ENCODE measurements around the gene BMPR1B. TPM values are rescaled to one million over a fixed set of nuclear protein-coding genes. Genes with fewer than 3 reads are reported as not detected.
"Not testable (repeated sequence)": the region's sequence is repeated elsewhere in the genome, so short reads cannot be mapped to it uniquely, and the experiment has no call there.

The BMPR1B gene
- total RNA-seq, 1 donor from 2014 or later, result 9.3 TPM

GRCh38 chr4:95165926-95166524 is 408.3 kb downstream of the BMPR1B start:
- DNase-seq (ENCODE audit: extremely low spot score, unreplicated experiment), result no peak
- H3K36me3 Mint-ChIP-seq, result peaks cover 29% of the 10 kb centered on the region

GRCh38 chr4:95167805-95168204 is 410.1 kb downstream of the BMPR1B start:
- Mint-ChIP-seq H3K27me3 (peaks cover 12% of the 10 kb centered on the region), H3K27ac (no peak overlapping the region), H3K4me3 (no peak overlapping the region), H3K4me1 (ENCODE audit: unreplicated experiment) (peaks cover 8% of the 10 kb centered on the region), H3K36me3 (peaks cover 28% of the 10 kb centered on the region), H3K9me3 (no peaks in the 10 kb centered on the region)
- no peak for TF ChIP-seq CTCF (conservative IDR thresholded peaks at IDR 0.05)
- DNase-seq (ENCODE audit: extremely low spot score, unreplicated experiment), result no peak

More at GRCh38 chr4:95165926-95166524, 408.3 kb downstream of the BMPR1B start:
- no peak overlapping the region for H3K4me3 Mint-ChIP-seq
- H3K4me1 Mint-ChIP-seq (ENCODE audit: unreplicated experiment), result peaks cover 8% of the 10 kb centered on the region
- H3K27me3 Mint-ChIP-seq, result peaks cover 16% of the 10 kb centered on the region
- peak; percentile 87 for TF ChIP-seq CTCF (conservative IDR thresholded peaks at IDR 0.05)
- H3K9me3 Mint-ChIP-seq, result no peaks in the 10 kb centered on the region
- H3K27ac Mint-ChIP-seq, result no peak overlapping the region

- Mint-ChIP-seq H3K36me3 (peaks cover 25% of the 10 kb centered on the region), H3K4me1 (ENCODE audit: unreplicated experiment) (peaks cover 8% of the 10 kb centered on the region), H3K27ac (no peak overlapping the region), H3K9me3 (no peaks in the 10 kb centered on the region), H3K27me3 (peaks cover 9% of the 10 kb centered on the region), H3K4me3 (no peak overlapping the region)
- no peak for DNase-seq (ENCODE audit: extremely low spot score, unreplicated experiment)
- no peak for TF ChIP-seq CTCF (conservative IDR thresholded peaks at IDR 0.05)
These were observed 412.4 kb downstream of the BMPR1B start for GRCh38 chr4:95170176-95170575.

- H3K4me1 Mint-ChIP-seq (ENCODE audit: unreplicated experiment); H3K27me3 Mint-ChIP-seq; H3K9me3 Mint-ChIP-seq; DNase-seq (ENCODE audit: extremely low spot score, unreplicated experiment); H3K27ac Mint-ChIP-seq; H3K4me3 Mint-ChIP-seq: not testable (repeated sequence)
- peaks cover 25% of the 10 kb centered on the region for H3K36me3 Mint-ChIP-seq
These were observed 413.6 kb downstream of the BMPR1B start for GRCh38 chr4:95171377-95171776.

- no peak overlapping the region for H3K27ac Mint-ChIP-seq
- no peak overlapping the region for H3K4me3 Mint-ChIP-seq
- no peak for DNase-seq (ENCODE audit: extremely low spot score, unreplicated experiment)
- peaks cover 17% of the 10 kb centered on the region for H3K4me1 Mint-ChIP-seq (ENCODE audit: unreplicated experiment)
- TF ChIP-seq CTCF (conservative IDR thresholded peaks at IDR 0.05), result no peak
- H3K9me3 Mint-ChIP-seq, result peaks cover 4% of the 10 kb centered on the region
- H3K36me3 Mint-ChIP-seq, result peaks cover 40% of the 10 kb centered on the region
- H3K27me3 Mint-ChIP-seq, result peaks cover 20% of the 10 kb centered on the region
These were observed 421.2 kb downstream of the BMPR1B start for GRCh38 chr4:95178938-95179337.

- TF ChIP-seq CTCF (conservative IDR thresholded peaks at IDR 0.05), result no peak
- no peak for DNase-seq (ENCODE audit: extremely low spot score, unreplicated experiment)
- Mint-ChIP-seq H3K9me3 (peaks cover 4% of the 10 kb centered on the region), H3K4me1 (ENCODE audit: unreplicated experiment) (peaks cover 17% of the 10 kb centered on the region), H3K27me3 (peaks cover 26% of the 10 kb centered on the region), H3K4me3 (peak overlapping the region; percentile 31), H3K27ac (no peak overlapping the region), H3K36me3 (peaks cover 44% of the 10 kb centered on the region)
These were observed 422.9 kb downstream of the BMPR1B start for GRCh38 chr4:95180531-95181242.
